Adrenal gland (tissue), 5 donors: Measurements from ENCODE around the gene IL25.

Experiments used
- CTCF ChIP-seq, 6 experiments: fragments of 450-650 bp in 4 of 6; fragments of 200-600 bp in 2 of 6; sonication (generic) in 1 of 6; IDR thresholded peaks; 1 replicate in 5 of 6; 2 replicates in 1 of 6; pipeline versions ENCODE4 v1.5.1 to v1.8.0; 2016 to 2021; ENCODE audit warnings: antibody characterized with exemption in 6 of 6, mild to moderate bottlenecking in 2 of 6, moderate library complexity in 1 of 6
- POLR2A ChIP-seq, 2 donors: fragments of 450-650 bp; IDR thresholded peaks; one replicate each; pipeline ENCODE4 v1.6.1; 2017; ENCODE audit warnings: antibody characterized with exemption in 2 of 2, mild to moderate bottlenecking in 2 of 2, moderate library complexity in 1 of 2
- donor health status: DM: no; HTN: no; CAD: no.

DNA sequence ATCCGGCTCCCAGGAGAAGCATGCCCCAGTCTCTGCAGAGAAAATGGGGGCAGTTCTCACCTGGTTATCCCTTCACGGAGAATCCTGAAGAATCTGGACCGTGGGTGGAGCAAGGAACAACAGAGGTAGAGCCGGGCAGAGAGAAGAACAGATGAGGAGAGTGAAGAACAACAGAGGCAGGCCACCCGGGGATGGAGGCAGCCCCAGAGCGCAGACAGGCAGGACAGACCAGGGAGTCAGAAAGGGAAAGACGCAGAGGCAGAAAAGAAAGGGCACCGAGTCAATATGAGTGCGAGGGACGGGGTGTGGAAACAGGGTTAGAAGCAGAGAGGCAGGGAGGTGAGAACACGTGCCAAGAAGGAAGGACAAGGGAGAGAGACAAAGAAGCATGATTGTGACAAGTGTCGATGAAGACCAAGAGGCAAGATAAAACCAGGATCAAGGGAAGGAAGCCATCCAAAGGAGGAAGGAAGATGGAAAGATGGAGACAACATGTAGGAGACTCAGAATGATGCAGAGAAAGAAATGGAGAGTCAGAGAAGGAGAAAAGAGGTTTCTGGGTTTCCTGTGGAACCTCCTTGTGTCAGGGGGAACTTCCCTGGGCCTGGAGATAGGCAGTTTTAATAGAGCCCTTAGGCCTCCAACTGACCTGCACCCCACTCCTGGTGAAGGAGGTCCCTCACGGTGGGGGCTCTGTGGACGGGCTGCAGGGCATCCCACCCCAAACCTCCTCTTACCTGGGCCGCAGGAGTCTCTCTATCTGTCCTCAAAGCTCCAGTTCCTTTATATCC, 35.1 kb downstream of the IL25 start, which contains the start of gene MYH6:
- TF ChIP-seq POLR2A (IDR thresholded peaks at IDR 0.05) (no peak), CTCF (IDR thresholded peaks at IDR 0.05) (no peak)
